CD14-positive monocyte (primary cell): Measurements from ENCODE around the gene DLGAP5. TPM values are rescaled to one million over a fixed set of nuclear protein-coding genes. Genes with fewer than 3 reads are reported as not detected.

ENCODE experiments used
- DNase-seq, 3 donors: peaks; one replicate each; pipeline ENCODE4 v3.0.0-alpha.2; 2011 to 2022
- H2AFZ ChIP-seq: 2 replicates; pipeline ENCODE4 v1.6.0; 2012; ENCODE audit warnings: mild to moderate bottlenecking, low read depth, low read length, inconsistent platforms; ENCODE audit not compliant: insufficient read depth, poor library complexity, severe bottlenecking
- H3K27ac ChIP-seq, 2 donors: 1 replicate in 1 of 2; 2 replicates in 1 of 2; pipeline ENCODE4 v1.5.1; 2012 to 2013; ENCODE audit warnings: low read length in 2 of 2, control low read depth in 1 of 2, inconsistent platforms in 1 of 2, low read depth in 1 of 2, mild to moderate bottlenecking in 1 of 2
- H3K27me3 ChIP-seq, 2 donors: one replicate each; pipeline versions ENCODE4 v1.6.0 to v1.6.1; 2011 to 2013; ENCODE audit warnings: low read length in 2 of 2; ENCODE audit not compliant: control insufficient read depth in 2 of 2, insufficient read depth in 2 of 2
- H3K36me3 ChIP-seq, 2 donors: replicated peaks in 1 of 2; 1 replicate in 1 of 2; 2 replicates in 1 of 2; pipeline versions ENCODE4 v1.5.1 to v1.6.1; 2012 to 2013; ENCODE audit warnings: low read length in 2 of 2, control low read depth in 1 of 2, inconsistent platforms in 1 of 2, mild to moderate bottlenecking in 1 of 2; ENCODE audit not compliant: insufficient read depth in 2 of 2, control insufficient read depth in 1 of 2
- H3K4me1 ChIP-seq, 2 donors: 1 replicate in 1 of 2; 2 replicates in 1 of 2; pipeline versions ENCODE4 v1.5.1 to v1.6.1; 2012 to 2013; ENCODE audit warnings: low read length in 2 of 2, control low read depth in 1 of 2, inconsistent platforms in 1 of 2, mild to moderate bottlenecking in 1 of 2, moderate library complexity in 1 of 2; ENCODE audit not compliant: insufficient read depth in 2 of 2, control insufficient read depth in 1 of 2
- H3K4me2 ChIP-seq: replicated peaks from 2 replicates; pipeline ENCODE3; 2012; ENCODE audit warnings: low read length, moderate library complexity, mild to moderate bottlenecking; ENCODE audit not compliant: poor library complexity, severe bottlenecking; ENCODE audit errors: extremely low read depth
- H3K4me3 ChIP-seq, 3 experiments: fragments of 200-600 bp in 1 of 3; sonication (generic) in 1 of 3; replicated peaks in 1 of 3; 1 replicate in 2 of 3; 2 replicates in 1 of 3; pipeline ENCODE4 v1.5.1; 2011 to 2013; ENCODE audit warnings: low read length in 3 of 3, mild to moderate bottlenecking in 3 of 3, control low read depth in 2 of 3, low read depth in 2 of 3, inconsistent platforms in 1 of 3, moderate library complexity in 1 of 3
- H3K79me2 ChIP-seq: 2 replicates; pipeline ENCODE4 v1.6.0; 2012; ENCODE audit warnings: mild to moderate bottlenecking, control low read depth, inconsistent platforms, low read length, moderate library complexity; ENCODE audit not compliant: insufficient read depth
- H3K9ac ChIP-seq: 2 replicates; pipeline ENCODE4 v1.6.0; 2017; ENCODE audit warnings: low read length, mild to moderate bottlenecking; ENCODE audit not compliant: insufficient read depth, poor library complexity, severe bottlenecking
- H3K9me3 ChIP-seq, 2 donors: replicated peaks in 1 of 2; 1 replicate in 1 of 2; 2 replicates in 1 of 2; pipeline versions ENCODE4 v1.5.1 to v1.6.1; 2012 to 2013; ENCODE audit warnings: low read length in 2 of 2, control low read depth in 1 of 2; ENCODE audit not compliant: control insufficient read depth in 1 of 2, insufficient read depth in 1 of 2
- H4K20me1 ChIP-seq: 2 replicates; pipeline ENCODE4 v1.6.0; 2012; ENCODE audit warnings: mild to moderate bottlenecking, low read length, control low read depth, moderate library complexity; ENCODE audit not compliant: insufficient read depth
- H3K27ac Mint-ChIP-seq, 7 donors: one replicate each; pipeline ENCODE4 v1.8.0; 2020; ENCODE audit warnings: mild to moderate bottlenecking in 7 of 7, mixed read lengths in 7 of 7, moderate library complexity in 6 of 7, inconsistent platforms in 2 of 7
- H3K27me3 Mint-ChIP-seq, 3 donors: one replicate each; pipeline ENCODE4 v1.8.0; 2021 to 2022; ENCODE audit warnings: low read depth in 3 of 3, mild to moderate bottlenecking in 3 of 3, mixed read lengths in 3 of 3, moderate library complexity in 3 of 3, inconsistent platforms in 1 of 3
- H3K36me3 Mint-ChIP-seq, 2 donors: one replicate each; pipeline ENCODE4 v1.8.0; 2020; ENCODE audit warnings: mixed read lengths in 2 of 2, inconsistent platforms in 1 of 2, mild to moderate bottlenecking in 1 of 2
- H3K4me1 Mint-ChIP-seq: one replicate; pipeline ENCODE4 v1.8.0; 2020; ENCODE audit warnings: mild to moderate bottlenecking, mixed read lengths
- H3K4me3 Mint-ChIP-seq, 2 donors: one replicate each; pipeline ENCODE4 v1.8.0; 2020; ENCODE audit warnings: mild to moderate bottlenecking in 2 of 2, mixed read lengths in 2 of 2, moderate library complexity in 1 of 2
- H3K9me3 Mint-ChIP-seq, 7 donors: one replicate each; pipeline ENCODE4 v1.8.0; 2020 to 2022; ENCODE audit warnings: mixed read lengths in 7 of 7, mild to moderate bottlenecking in 6 of 7, moderate library complexity in 6 of 7, inconsistent platforms in 2 of 7
- WGBS: methylation state at CpG from one replicate; pipeline ENCODE4 v1.1.5; 2013; ENCODE audit warnings: missing lambda C conversion rate; ENCODE audit not compliant: insufficient coverage; 5-methylcytosine and 5-hydroxymethylcytosine counted together
- intact Hi-C, 2 donors: fragments of 100-400 bp; cut with micrococcal nuclease; formaldehyde crosslinking; loops; one replicate each; pipeline versions ENCODE4 v1.15.0 to v1.15.1; 2023
- polyA plus RNA-seq, 3 donors: library from polyadenylated mRNA; depleted of rRNA in 1 of 3; unstranded in 2 of 3; stranded (reverse) in 1 of 3; fragments of 300-500 nt in 2 of 3; fragments of >200 nt in 1 of 3; fragmentation: Illumina TruSeq in 2 of 3; gene quantifications; 1 replicate in 2 of 3; 2 replicates in 1 of 3; pipeline ENCODE4 v1.2.3, GENCODE V29; 2012 to 2021
- TF ChIP-seq, protein P1 (sequence below): fragments of 200-600 bp; IDR thresholded peaks from one replicate; pipeline ENCODE4 v1.8.0; 2022; ENCODE audit warnings: antibody characterized with exemption, mild to moderate bottlenecking

DLGAP5 gene
- polyA plus RNA-seq, 3 donors = 0.23 TPM; not detected in 2

DNA sequence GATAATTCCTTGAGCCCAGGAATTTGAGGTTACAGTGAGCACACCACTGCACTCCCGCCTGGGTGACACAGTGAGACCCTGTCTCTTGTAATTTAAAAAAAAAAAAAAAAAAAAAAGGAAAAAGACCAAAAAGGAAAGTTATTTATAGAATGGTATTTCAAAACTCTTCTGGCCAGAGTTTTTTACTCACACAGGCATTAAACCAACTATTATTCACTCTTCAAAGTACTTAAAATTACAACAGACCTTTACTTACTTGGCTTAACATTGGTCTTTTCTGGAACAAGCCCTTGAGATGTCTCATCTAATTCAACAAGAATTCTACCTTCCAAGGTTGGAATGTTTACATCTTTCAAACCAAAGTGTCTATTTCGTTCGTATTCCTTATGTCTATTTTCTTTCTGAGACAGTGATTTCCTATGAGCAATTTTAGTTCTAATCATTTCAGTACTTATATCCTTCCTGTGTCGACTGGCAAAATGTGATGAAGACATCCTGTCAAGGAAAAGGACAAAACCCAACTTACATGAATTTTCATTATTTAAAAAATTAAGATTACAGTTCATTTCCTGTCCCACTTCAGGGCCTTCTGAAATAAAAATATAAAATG, 2.6 kb downstream of the DLGAP5 start:
- no peak overlapping the region for H3K9ac ChIP-seq
- H3K4me3 Mint-ChIP-seq = no peak overlapping the region
- H3K36me3 Mint-ChIP-seq = peaks cover 15 to 36% of the 10 kb centered on the region in 2 donors
- H3K9me3 ChIP-seq = no peaks in the 10 kb centered on the region
- DNase-seq = no peak
- no peak overlapping the region for H3K27ac Mint-ChIP-seq
- no peak overlapping the region for H3K4me2 ChIP-seq
- intact Hi-C loops = loop anchor here in 1 of 2 donors (10.0 kb wide), 1 partner anchor 1406 kb away; no protein-coding TSS in a partner anchor
- no peaks in the 10 kb centered on the region for H4K20me1 ChIP-seq
- H3K79me2 ChIP-seq = peaks cover 65% of the 10 kb centered on the region
- no peak overlapping the region for H3K27ac ChIP-seq
- TF ChIP-seq, protein P1, sequence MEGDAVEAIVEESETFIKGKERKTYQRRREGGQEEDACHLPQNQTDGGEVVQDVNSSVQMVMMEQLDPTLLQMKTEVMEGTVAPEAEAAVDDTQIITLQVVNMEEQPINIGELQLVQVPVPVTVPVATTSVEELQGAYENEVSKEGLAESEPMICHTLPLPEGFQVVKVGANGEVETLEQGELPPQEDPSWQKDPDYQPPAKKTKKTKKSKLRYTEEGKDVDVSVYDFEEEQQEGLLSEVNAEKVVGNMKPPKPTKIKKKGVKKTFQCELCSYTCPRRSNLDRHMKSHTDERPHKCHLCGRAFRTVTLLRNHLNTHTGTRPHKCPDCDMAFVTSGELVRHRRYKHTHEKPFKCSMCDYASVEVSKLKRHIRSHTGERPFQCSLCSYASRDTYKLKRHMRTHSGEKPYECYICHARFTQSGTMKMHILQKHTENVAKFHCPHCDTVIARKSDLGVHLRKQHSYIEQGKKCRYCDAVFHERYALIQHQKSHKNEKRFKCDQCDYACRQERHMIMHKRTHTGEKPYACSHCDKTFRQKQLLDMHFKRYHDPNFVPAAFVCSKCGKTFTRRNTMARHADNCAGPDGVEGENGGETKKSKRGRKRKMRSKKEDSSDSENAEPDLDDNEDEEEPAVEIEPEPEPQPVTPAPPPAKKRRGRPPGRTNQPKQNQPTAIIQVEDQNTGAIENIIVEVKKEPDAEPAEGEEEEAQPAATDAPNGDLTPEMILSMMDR = no peak
- peaks cover 0 to 1% (median 0%) of the 10 kb centered on the region in 3 donors for H3K27me3 Mint-ChIP-seq
- H3K4me3 ChIP-seq = no peak overlapping the region
- peaks cover 28% of the 10 kb centered on the region for H3K4me1 Mint-ChIP-seq
- peaks cover 3 to 35% of the 10 kb centered on the region in 2 donors for H3K36me3 ChIP-seq
- no peaks in the 10 kb centered on the region for H3K9me3 Mint-ChIP-seq
- H3K4me1 ChIP-seq = peaks cover 19 to 32% of the 10 kb centered on the region in 2 donors
- no peak overlapping the region for H2AFZ ChIP-seq
- H3K27me3 ChIP-seq = no peaks in the 10 kb centered on the region
- WGBS = no CpG with 5 or more reads among the region's 4 CpGs

DNA sequence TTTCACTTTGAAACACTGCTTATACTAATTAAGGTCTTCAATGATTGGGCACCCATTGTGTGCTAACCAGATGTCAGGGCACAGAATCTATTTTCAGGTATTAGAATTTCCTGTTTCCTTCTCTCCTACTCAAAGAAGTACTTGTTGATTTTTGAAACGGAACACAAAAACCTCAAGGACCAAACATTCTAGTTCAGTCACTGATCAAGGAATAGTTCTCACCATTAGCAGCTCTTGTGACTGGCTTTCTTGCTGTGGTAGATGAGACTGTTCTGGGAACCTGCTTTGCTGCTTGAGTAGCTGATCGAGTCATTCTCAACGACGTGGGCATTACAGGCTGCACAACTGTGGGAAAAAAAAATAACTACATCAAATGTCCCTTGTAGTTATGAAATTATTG, 11.0 kb downstream of the DLGAP5 start:
- Mint-ChIP-seq H3K27me3 (peaks cover 0 to 2% (median 0%) of the 10 kb centered on the region in 3 donors), H3K9me3 (no peaks in the 10 kb centered on the region), H3K4me3 (no peak overlapping the region), H3K36me3 (peaks cover 56 to 77% of the 10 kb centered on the region in 2 donors), H3K4me1 (no peaks in the 10 kb centered on the region), H3K27ac (peak overlapping the region in 1 of 7 donors; percentile 22)
- WGBS = no CpG with 5 or more reads among the region's 4 CpGs
- H3K27me3 ChIP-seq = no peaks in the 10 kb centered on the region
- intact Hi-C loops = loop anchor here in 1 of 2 donors (10.0 kb wide), 1 partner anchor 1414 kb away; no protein-coding TSS in a partner anchor
- H3K4me3 ChIP-seq = no peak overlapping the region
- H3K4me2 ChIP-seq = no peak overlapping the region
- H2AFZ ChIP-seq = no peak overlapping the region
- no peaks in the 10 kb centered on the region for H3K9me3 ChIP-seq
- peaks cover 7% of the 10 kb centered on the region for H3K79me2 ChIP-seq
- H3K9ac ChIP-seq = no peak overlapping the region
- DNase-seq = no peak
- no peaks in the 10 kb centered on the region for H3K4me1 ChIP-seq
- H4K20me1 ChIP-seq = no peaks in the 10 kb centered on the region
- H3K27ac ChIP-seq = no peak overlapping the region
- TF ChIP-seq, protein P1 = no peak
- H3K36me3 ChIP-seq = peaks cover 58 to 96% of the 10 kb centered on the region in 2 donors
